Panc1 (cell line): ENCODE measurements around the gene DPEP2. TPM values are rescaled to one million over a fixed set of nuclear protein-coding genes. Genes with fewer than 3 reads are reported as not detected.

Source experiments
- ATAC-seq: fragments of 200-7000 bp; cut with Tn5 transposase; 2 replicates; pipeline ENCODE4 v1.9.1; 2020; ENCODE audit warnings: mild to moderate bottlenecking, moderate library complexity
- BruUV-seq: library from RNA; stranded (reverse); fragments of 400-500 nt; replicated peaks from 2 replicates; lab custom pipeline; 2021; lab: Mats Ljungman, UMichigan
- CTCF ChIA-PET: fragments of 300-600 bp; sonication (Branson Sonifier 250); formaldehyde crosslinking; loops from one replicate; lab custom pipeline; 2022; ENCODE audit warnings: antibody characterized with exemption; lab: Charles Lee
- POLR2A ChIA-PET: fragments of 300-600 bp; sonication (Branson Sonifier 250); formaldehyde crosslinking; loops from one replicate; lab custom pipeline; 2022; ENCODE audit warnings: antibody characterized with exemption; lab: Charles Lee
- DNase-seq: peaks from one replicate; pipeline ENCODE4 v3.0.0-alpha.2; 2010; ENCODE audit warnings: low read depth, low spot score
- H3K27ac ChIP-seq: 2 replicates; pipeline ENCODE4 v1.5.1; 2011; ENCODE audit warnings: mild to moderate bottlenecking, low read length, inconsistent platforms
- H3K27me3 ChIP-seq: fragments of 200-500 bp; sonication (Bioruptor generic); 2 replicates; pipeline ENCODE4 v1.6.0; 2014; ENCODE audit warnings: low read length, inconsistent platforms; ENCODE audit not compliant: control insufficient read depth, insufficient read depth
- H3K36me3 ChIP-seq: fragments of 200-500 bp; sonication (Bioruptor generic); 2 replicates; pipeline ENCODE4 v1.5.1; 2014; ENCODE audit warnings: inconsistent platforms, mild to moderate bottlenecking, low read length, moderate library complexity; ENCODE audit not compliant: control insufficient read depth, insufficient read depth
- H3K4me1 ChIP-seq: 2 replicates; pipeline ENCODE4 v1.5.1; 2011; ENCODE audit warnings: inconsistent platforms, mild to moderate bottlenecking, low read length, moderate library complexity; ENCODE audit not compliant: control insufficient read depth, insufficient read depth
- H3K4me3 ChIP-seq, 2 experiments: 2 replicates each; pipeline ENCODE4 v1.5.1; 2011 to 2012; ENCODE audit warnings: low read depth in 2 of 2, low read length in 2 of 2, mild to moderate bottlenecking in 2 of 2, inconsistent platforms in 1 of 2, moderate library complexity in 1 of 2
- H3K9me3 ChIP-seq: fragments of 200-500 bp; sonication (Bioruptor generic); 2 replicates; pipeline ENCODE4 v1.5.1; 2014; ENCODE audit warnings: low read depth, mild to moderate bottlenecking, inconsistent platforms, low read length, moderate library complexity; ENCODE audit not compliant: control insufficient read depth, insufficient read depth
- CTCF ChIP-seq: fragments of 450-650 bp; IDR thresholded peaks from 2 replicates; pipeline ENCODE4 v1.5.1; 2017; ENCODE audit warnings: mild to moderate bottlenecking
- POLR2AphosphoS5 ChIP-seq: IDR thresholded peaks from 2 replicates; pipeline ENCODE4 v1.6.1; 2012; ENCODE audit warnings: mild to moderate bottlenecking, low read depth, low read length, moderate library complexity
- REST ChIP-seq, 2 experiments: IDR thresholded peaks; 2 replicates each; pipeline ENCODE4 v1.6.1; 2011 to 2012; ENCODE audit warnings: low read depth in 2 of 2, control low read depth in 1 of 2, low read length in 1 of 2, mild to moderate bottlenecking in 1 of 2, moderate library complexity in 1 of 2; ENCODE audit not compliant: insufficient read depth in 1 of 2
- SIN3A ChIP-seq: IDR thresholded peaks from 2 replicates; pipeline ENCODE4 v1.6.1; 2012; ENCODE audit warnings: low read depth, mild to moderate bottlenecking, low read length, moderate library complexity, borderline replicate concordance; ENCODE audit not compliant: insufficient read depth
- TCF7L2 ChIP-seq: IDR thresholded peaks from 2 replicates; pipeline ENCODE4 v1.6.1; 2011; ENCODE audit warnings: mild to moderate bottlenecking, low read depth, low read length, inconsistent platforms
- in situ Hi-C: cut with HindIII; loops from 2 replicates; pipeline ENCODE4 v1.10.0; 2016; ENCODE audit warnings: low sequenced_read_pairs, low pct_unique_long_range_greater_than_20kb
- intact Hi-C: fragments of 100-400 bp; cut with micrococcal nuclease; formaldehyde crosslinking; loops from one replicate; pipeline ENCODE4 v1.10.0; 2022; ENCODE audit not compliant: unreplicated experiment
- total RNA-seq: library from RNA; stranded (reverse); gene quantifications from one replicate; pipeline ENCODE4 v1.2.1, GENCODE V29; 2021; ENCODE audit not compliant: unreplicated experiment

DPEP2 gene
- total RNA-seq, 1 experiment from 2014 or later = not detected

- intact Hi-C loops (no loop called here), in situ Hi-C loops (no loop called here)
- CTCF ChIA-PET = interaction anchor here (0.6 to 0.7 kb wide), 2 partner anchors 26 to 294 kb away, joined by 10 to 12 read pairs; no protein-coding TSS in a partner anchor
- Histone ChIP-seq H3K27me3 (no peaks in the 10 kb centered on the region), H3K36me3 (no peaks in the 10 kb centered on the region), H3K27ac (peak overlapping the region; percentile 54), H3K4me3 (peak overlapping the region; percentile 69 to 85), H3K9me3 (no peaks in the 10 kb centered on the region), H3K4me1 (peaks cover 15% of the 10 kb centered on the region)
- POLR2A ChIA-PET = no interaction called here
- ATAC-seq (no peak; the same call in 1 of the 2 replicates), DNase-seq (no peak)
- no TSS peak for BruUV-seq
- TF ChIP-seq POLR2AphosphoS5 (no peak), TCF7L2 (no peak), SIN3A (no peak), CTCF (no peak), REST (IDR thresholded peaks at IDR 0.05; ENCODE audit: insufficient read depth in 1 of 2, low read depth in 2 of 2, low read length in 1 of 2) (no peak)
Measured at GRCh38 chr16:67969254-67970039, 29.8 kb downstream of the DPEP2 start.

- ATAC-seq = peak; percentile 91
- no peaks in the 10 kb centered on the region for H3K27me3 ChIP-seq
- ChIA-PET CTCF (interaction anchor here (0.7 kb wide), 1 partner anchor 25 kb away, joined by 12 read pairs; no protein-coding TSS in a partner anchor), POLR2A (interaction anchor here (0.5 kb wide), 1 partner anchor 236 kb away, joined by 4 read pairs; no protein-coding TSS in a partner anchor)
- peak within 1 kb of the TSS; percentile 88 for H3K27ac ChIP-seq
- in situ Hi-C loops = no loop called here
- H3K4me3 ChIP-seq = peak within 1 kb of the TSS; percentile 69 to 85
- no peak for DNase-seq
- H3K4me1 ChIP-seq = peaks cover 15% of the 10 kb centered on the region
- H3K9me3 ChIP-seq = no peaks in the 10 kb centered on the region
- intact Hi-C loops = no loop called here
- no TSS peak for BruUV-seq
- H3K36me3 ChIP-seq = no peaks in the 10 kb centered on the region
- TF ChIP-seq CTCF (no peak), TCF7L2 (no peak), REST (IDR thresholded peaks at IDR 0.05; ENCODE audit: insufficient read depth in 1 of 2, low read depth in 2 of 2, low read length in 1 of 2) (no peak), SIN3A (peak; percentile 64; the same call in 1 of the 2 replicates), POLR2AphosphoS5 (0 out of 2 replicates have a peak, but pooled peaks have one; percentile 21)
Measured at GRCh38 chr16:67968400-67969253, 30.7 kb downstream of the DPEP2 start, which contains the start of gene SLC12A4. TSS of gene SLC12A4 (minus strand) at chr16:67968637. CDS start at chr16:67968553, 84 bp downstream.
